Suprapubic skin (tissue), 4 donors: Measurements from ENCODE around the gene DAAM2. TPM values are rescaled to one million over a fixed set of nuclear protein-coding genes. Genes with fewer than 3 reads are reported as not detected.

Experiments
- DNase-seq, 2 donors: peaks; one replicate each; pipeline ENCODE4 v3.0.0-alpha.2; 2019; ENCODE audit warnings: low spot score in 2 of 2
- H3K27ac ChIP-seq: fragments of 200-600 bp; sonication (generic); one replicate; pipeline ENCODE4 v1.5.1; 2019
- H3K27me3 ChIP-seq: fragments of 200-600 bp; sonication (generic); one replicate; pipeline ENCODE4 v1.5.1; 2019
- H3K36me3 ChIP-seq: fragments of 200-600 bp; sonication (generic); one replicate; pipeline ENCODE4 v1.5.1; 2019
- H3K4me1 ChIP-seq: fragments of 200-600 bp; sonication (generic); one replicate; pipeline ENCODE4 v1.5.1; 2019
- H3K4me3 ChIP-seq: fragments of 200-600 bp; sonication (generic); one replicate; pipeline ENCODE4 v1.5.1; 2019; ENCODE audit warnings: mild to moderate bottlenecking
- H3K9me3 ChIP-seq: fragments of 200-600 bp; sonication (generic); one replicate; pipeline ENCODE4 v1.5.1; 2019
- CTCF ChIP-seq, 2 donors: fragments of 200-600 bp in 1 of 2; fragments of 450-650 bp in 1 of 2; sonication (generic) in 1 of 2; IDR thresholded peaks; one replicate each; pipeline ENCODE4 v1.5.1; 2016 to 2019; ENCODE audit warnings: antibody characterized with exemption in 2 of 2, mild to moderate bottlenecking in 1 of 2, moderate library complexity in 1 of 2
- EP300 ChIP-seq: sonication (generic); formaldehyde crosslinking; IDR thresholded peaks from one replicate; pipeline ENCODE4 v1.6.1; 2017; ENCODE audit warnings: antibody characterized with exemption
- POLR2A ChIP-seq, 2 donors: fragments of 450-650 bp; IDR thresholded peaks; one replicate each; pipeline ENCODE4 v1.6.1; 2017; ENCODE audit warnings: antibody characterized with exemption in 2 of 2, mild to moderate bottlenecking in 2 of 2, moderate library complexity in 2 of 2
- POLR2AphosphoS5 ChIP-seq, 3 donors: sonication (generic); formaldehyde crosslinking; IDR thresholded peaks; one replicate each; pipeline ENCODE4 v1.6.1; 2017; ENCODE audit warnings: antibody characterized with exemption in 3 of 3
- WGBS: methylation state at CpG from one replicate; pipeline ENCODE4 v1.1.5; 2018; 5-methylcytosine and 5-hydroxymethylcytosine counted together
- total RNA-seq, 4 donors: library from RNA; depleted of rRNA; stranded (reverse); fragments of >200 nt; gene quantifications; one replicate each; pipeline ENCODE4 v1.1.0, GENCODE V29; 2016

DAAM2 gene
- total RNA-seq, 4 donors from 2014 or later = 4.7 to 17.6 (median 9.9) TPM

DNA sequence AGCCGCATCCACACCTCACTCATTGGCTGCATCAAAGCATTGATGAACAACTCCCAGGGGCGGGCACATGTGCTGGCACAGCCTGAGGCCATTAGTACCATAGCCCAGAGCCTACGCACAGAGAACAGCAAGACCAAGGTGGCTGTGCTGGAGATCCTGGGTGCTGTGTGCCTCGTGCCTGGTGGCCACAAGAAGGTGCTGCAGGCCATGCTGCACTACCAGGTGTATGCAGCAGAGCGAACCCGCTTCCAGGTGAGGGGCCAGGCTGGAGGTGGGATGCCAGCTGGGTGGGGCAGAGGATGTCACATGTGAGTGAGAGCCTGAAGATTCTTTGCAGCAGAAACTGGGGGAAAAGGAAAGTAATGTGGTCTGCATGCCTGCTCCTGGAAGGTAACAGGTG is 75.4 kb downstream of the DAAM2 start:
- no peaks in the 10 kb centered on the region for H3K27me3 ChIP-seq
- no peak overlapping the region for H3K4me3 ChIP-seq
- TF ChIP-seq EP300 (no peak), CTCF (IDR thresholded peaks at IDR 0.05) (no peak)
- no peaks in the 10 kb centered on the region for H3K4me1 ChIP-seq
- DNase-seq = no peak
- no peaks in the 10 kb centered on the region for H3K9me3 ChIP-seq
- peaks cover 27% of the 10 kb centered on the region for H3K36me3 ChIP-seq
- no peak overlapping the region for H3K27ac ChIP-seq
- 86% methylated on average over 6 of the region's 6 CpGs for WGBS

- DNase-seq = no peak
- Histone ChIP-seq H3K27ac (no peak overlapping the region), H3K4me1 (no peaks in the 10 kb centered on the region), H3K36me3 (peaks cover 49% of the 10 kb centered on the region), H3K4me3 (no peak overlapping the region), H3K27me3 (no peaks in the 10 kb centered on the region), H3K9me3 (no peaks in the 10 kb centered on the region)
- no peak for TF ChIP-seq CTCF (IDR thresholded peaks at IDR 0.05)
- no peak for TF ChIP-seq POLR2AphosphoS5 (IDR thresholded peaks at IDR 0.05)
- no peak for TF ChIP-seq EP300
- TF ChIP-seq POLR2A (IDR thresholded peaks at IDR 0.05) = no peak
- 97% methylated on average over 3 of the region's 3 CpGs for WGBS
These were observed 78.8 kb downstream of the DAAM2 start for GRCh38 chr6:39870950-39871349.

GRCh38 chr6:39873439-39873838 is 81.3 kb downstream of the DAAM2 start:
- no peak overlapping the region for H3K4me3 ChIP-seq
- peaks cover 54% of the 10 kb centered on the region for H3K36me3 ChIP-seq
- H3K27ac ChIP-seq = no peak overlapping the region
- no peak for TF ChIP-seq EP300
- no peaks in the 10 kb centered on the region for H3K4me1 ChIP-seq
- no peaks in the 10 kb centered on the region for H3K27me3 ChIP-seq
- no peaks in the 10 kb centered on the region for H3K9me3 ChIP-seq
- 81% methylated on average over 3 of the region's 3 CpGs for WGBS
- DNase-seq = no peak

DNA sequence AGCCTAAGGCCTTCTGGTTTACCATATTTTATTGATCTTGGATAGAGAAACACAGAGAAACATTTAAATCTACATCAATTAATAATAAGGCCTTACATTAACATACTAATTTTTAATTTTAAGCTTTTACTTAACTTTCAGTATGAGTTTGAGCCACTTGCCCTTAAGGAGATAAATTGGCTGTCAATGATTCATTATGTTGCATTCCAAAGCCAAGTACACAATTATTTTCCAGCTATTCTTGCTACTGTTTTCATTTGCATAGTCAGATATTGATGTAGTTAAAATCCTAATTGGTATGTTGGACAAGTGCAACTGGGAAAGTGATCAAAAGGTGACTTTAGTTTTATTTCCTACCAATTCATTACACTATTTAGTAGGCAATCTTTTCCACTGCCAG is 83.9 kb downstream of the DAAM2 start:
- H3K9me3 ChIP-seq = no peaks in the 10 kb centered on the region
- no peaks in the 10 kb centered on the region for H3K4me1 ChIP-seq
- no peak overlapping the region for H3K4me3 ChIP-seq
- no peak for DNase-seq
- H3K36me3 ChIP-seq = peaks cover 52% of the 10 kb centered on the region
- H3K27me3 ChIP-seq = no peaks in the 10 kb centered on the region
- TF ChIP-seq POLR2AphosphoS5 (IDR thresholded peaks at IDR 0.05) (no peak), EP300 (no peak), POLR2A (IDR thresholded peaks at IDR 0.05) (no peak), CTCF (IDR thresholded peaks at IDR 0.05) (no peak)
- no peak overlapping the region for H3K27ac ChIP-seq

GRCh38 chr6:39876826-39877225 is 84.7 kb downstream of the DAAM2 start:
- no peaks in the 10 kb centered on the region for H3K27me3 ChIP-seq
- H3K4me3 ChIP-seq = no peak overlapping the region
- 69% methylated on average over 3 of the region's 3 CpGs for WGBS
- no peak for DNase-seq
- peaks cover 1% of the 10 kb centered on the region for H3K4me1 ChIP-seq
- TF ChIP-seq POLR2AphosphoS5 (IDR thresholded peaks at IDR 0.05) = no peak
- no peak for TF ChIP-seq CTCF (IDR thresholded peaks at IDR 0.05)
- TF ChIP-seq POLR2A (IDR thresholded peaks at IDR 0.05) = no peak
- no peak for TF ChIP-seq EP300
- no peaks in the 10 kb centered on the region for H3K9me3 ChIP-seq
- peaks cover 46% of the 10 kb centered on the region for H3K36me3 ChIP-seq
- no peak overlapping the region for H3K27ac ChIP-seq

DNA sequence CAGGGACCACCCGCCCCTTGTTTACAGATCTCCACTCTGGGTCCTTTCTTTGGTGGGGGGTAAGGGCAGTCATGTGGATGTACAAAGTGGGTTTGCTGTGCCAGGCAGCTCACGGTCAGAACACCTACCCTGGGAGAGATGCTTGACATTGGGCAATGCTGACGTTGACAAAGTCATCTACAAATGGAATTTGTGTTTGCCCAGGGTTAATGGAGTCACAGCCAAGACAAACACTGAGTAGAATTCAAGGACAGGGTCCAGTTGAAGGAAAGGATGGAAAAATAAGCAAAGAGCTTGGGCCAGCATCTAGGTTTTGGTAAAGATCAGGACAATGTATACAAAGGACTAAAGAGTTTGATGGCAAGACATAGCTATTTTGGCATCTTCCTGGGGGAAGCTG is 87.4 kb downstream of the DAAM2 start:
- WGBS = 94% methylated on average over 2 of the region's 3 CpGs
- Histone ChIP-seq H3K36me3 (peaks cover 25% of the 10 kb centered on the region), H3K27me3 (no peaks in the 10 kb centered on the region), H3K4me3 (no peak overlapping the region), H3K27ac (no peak overlapping the region), H3K9me3 (no peaks in the 10 kb centered on the region), H3K4me1 (peaks cover 12% of the 10 kb centered on the region)
- TF ChIP-seq EP300 = no peak
- no peak for TF ChIP-seq POLR2A (IDR thresholded peaks at IDR 0.05)
- no peak for TF ChIP-seq CTCF (IDR thresholded peaks at IDR 0.05)
- no peak for TF ChIP-seq POLR2AphosphoS5 (IDR thresholded peaks at IDR 0.05)
- no peak for DNase-seq
